ENCODE results near the gene CACNA1E.

- TF ChIP-seq CCAR2 (optimal IDR thresholded peaks at IDR 0.05; ENCODE audit: low read depth, low read length) (no peak), ZNF280B (CRISPR knock-in tag; IDR thresholded peaks at IDR 0.05; ENCODE audit: borderline replicate concordance) (no peak), ZNF607 (CRISPR knock-in tag; IDR thresholded peaks at IDR 0.05; ENCODE audit: borderline replicate concordance) (no peak)
These were observed 104.6 kb downstream of the CACNA1E start for GRCh38 chr1:181587870-181588438.

Data from HepG2 (cell line).